ENCODE data around the gene BICD2. TPM values are rescaled to one million over a fixed set of nuclear protein-coding genes. Genes with fewer than 3 reads are reported as not detected.
A peak's percentile ranks its signal among the peaks of the same experiment; 100 is the strongest.

Gene BICD2
- total and polyA plus RNA-seq, 7 donors, result 21.6 to 44.4 (median 28.7) TPM

DNA sequence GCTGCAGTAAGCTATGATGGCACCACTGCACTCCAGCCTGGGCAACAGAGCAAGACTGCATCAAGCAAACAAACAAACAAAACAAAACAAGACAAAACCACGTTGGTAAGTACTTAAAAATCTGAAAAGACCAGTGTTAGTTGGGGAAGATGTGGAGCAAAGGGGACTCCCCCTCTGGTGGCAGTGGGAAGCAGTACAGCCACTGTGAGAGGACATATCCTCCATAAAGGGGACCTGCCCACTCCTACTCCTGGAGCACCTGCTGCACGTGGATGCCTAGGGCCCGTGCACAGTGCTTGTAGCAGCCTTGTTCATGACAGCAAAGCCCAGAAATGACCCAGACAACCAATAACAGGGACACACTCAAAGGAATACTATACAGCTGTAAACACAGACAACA, 77.7 kb downstream of the BICD2 start:
- no peak for ATAC-seq
- H3K36me3 ChIP-seq (ENCODE audit: insufficient read depth in 1 of 2, low read depth in 1 of 2), result no peaks in the 10 kb centered on the region

DNA sequence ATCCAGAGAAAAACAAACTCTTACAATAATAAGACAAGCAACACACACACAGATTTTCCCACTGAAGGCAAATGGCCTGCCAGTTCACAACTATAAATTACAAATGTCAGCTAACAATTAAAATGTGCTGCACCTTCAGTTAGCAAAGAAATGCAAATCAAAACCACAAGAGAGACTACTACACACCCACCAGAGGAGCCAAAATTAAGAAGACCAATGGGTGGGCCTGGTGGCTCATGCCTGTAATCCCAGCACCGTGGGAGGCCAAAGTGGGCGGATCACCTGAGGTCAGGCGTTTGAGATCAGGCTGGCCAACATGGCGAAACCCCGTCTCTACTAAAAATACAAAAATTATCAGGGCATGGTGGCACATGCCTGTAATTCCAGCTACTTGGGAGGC, 79.6 kb downstream of the BICD2 start:
- Histone ChIP-seq H3K9me3 (peaks cover 5% of the 10 kb centered on the region), H3K36me3 (ENCODE audit: insufficient read depth in 1 of 2, low read depth in 1 of 2) (no peaks in the 10 kb centered on the region), H3K27ac (no peak overlapping the region), H3K4me1 (no peaks in the 10 kb centered on the region), H3K4me3 (no peak overlapping the region), H3K27me3 (ENCODE audit: insufficient read depth in 3 of 3, low read length in 2 of 3) (no peaks in the 10 kb centered on the region)
- TF ChIP-seq, protein P1, sequence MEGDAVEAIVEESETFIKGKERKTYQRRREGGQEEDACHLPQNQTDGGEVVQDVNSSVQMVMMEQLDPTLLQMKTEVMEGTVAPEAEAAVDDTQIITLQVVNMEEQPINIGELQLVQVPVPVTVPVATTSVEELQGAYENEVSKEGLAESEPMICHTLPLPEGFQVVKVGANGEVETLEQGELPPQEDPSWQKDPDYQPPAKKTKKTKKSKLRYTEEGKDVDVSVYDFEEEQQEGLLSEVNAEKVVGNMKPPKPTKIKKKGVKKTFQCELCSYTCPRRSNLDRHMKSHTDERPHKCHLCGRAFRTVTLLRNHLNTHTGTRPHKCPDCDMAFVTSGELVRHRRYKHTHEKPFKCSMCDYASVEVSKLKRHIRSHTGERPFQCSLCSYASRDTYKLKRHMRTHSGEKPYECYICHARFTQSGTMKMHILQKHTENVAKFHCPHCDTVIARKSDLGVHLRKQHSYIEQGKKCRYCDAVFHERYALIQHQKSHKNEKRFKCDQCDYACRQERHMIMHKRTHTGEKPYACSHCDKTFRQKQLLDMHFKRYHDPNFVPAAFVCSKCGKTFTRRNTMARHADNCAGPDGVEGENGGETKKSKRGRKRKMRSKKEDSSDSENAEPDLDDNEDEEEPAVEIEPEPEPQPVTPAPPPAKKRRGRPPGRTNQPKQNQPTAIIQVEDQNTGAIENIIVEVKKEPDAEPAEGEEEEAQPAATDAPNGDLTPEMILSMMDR (IDR thresholded peaks at IDR 0.05), result no peak
- intact Hi-C loops (cut with DNase I), result no loop called here
- WGBS, 3 donors, result 77 to 79% (median 77%) methylated on average over 5 of the region's 5 CpGs
- DNase-seq (no peak), ATAC-seq (no peak)

More for the DNA sequence above, 77.7 kb downstream of the BICD2 start:
- TF ChIP-seq, protein P1 (IDR thresholded peaks at IDR 0.05), result no peak
- DNase-seq, result no peak
- no peak overlapping the region for H3K27ac ChIP-seq
- 57 to 67% (median 67%) methylated on average over 3 of the region's 3 CpGs for WGBS, 3 donors
- no peak overlapping the region for H3K4me3 ChIP-seq
- peaks cover 18% of the 10 kb centered on the region for H3K9me3 ChIP-seq
- H3K27me3 ChIP-seq (ENCODE audit: insufficient read depth in 3 of 3, low read length in 2 of 3), result no peaks in the 10 kb centered on the region
- intact Hi-C loops (cut with DNase I), result no loop called here
- H3K4me1 ChIP-seq, result no peaks in the 10 kb centered on the region

DNA sequence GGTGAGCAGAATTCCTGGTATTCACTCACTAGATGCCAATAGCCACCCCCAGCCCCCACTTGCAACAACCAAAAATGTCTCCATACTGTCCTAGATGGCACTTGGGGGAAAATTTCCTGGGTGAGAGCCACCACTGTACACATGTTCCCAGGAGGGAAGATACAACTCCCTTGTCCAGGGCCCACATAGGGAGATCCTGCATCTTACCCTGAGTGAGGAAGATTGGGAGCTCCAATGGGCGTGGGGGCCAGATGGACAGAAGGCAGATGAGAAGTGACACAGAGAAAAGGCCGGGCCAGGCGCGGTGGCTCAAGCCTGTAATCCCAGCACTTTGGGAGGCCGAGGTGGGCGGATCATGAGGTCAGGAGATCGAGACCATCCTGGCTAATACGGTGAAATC, 82.4 kb downstream of the BICD2 start:
- no peaks in the 10 kb centered on the region for H3K36me3 ChIP-seq (ENCODE audit: insufficient read depth in 1 of 2, low read depth in 1 of 2)
- TF ChIP-seq, protein P1 (IDR thresholded peaks at IDR 0.05), result no peak
- no peaks in the 10 kb centered on the region for H3K4me1 ChIP-seq
- WGBS, 3 donors, result 91 to 95% (median 95%) methylated on average over 8 of the region's 8 CpGs
- H3K4me3 ChIP-seq, result no peak overlapping the region
- H3K9me3 ChIP-seq, result no peaks in the 10 kb centered on the region
- intact Hi-C loops (cut with DNase I), result no loop called here
- no peaks in the 10 kb centered on the region for H3K27me3 ChIP-seq (ENCODE audit: insufficient read depth in 3 of 3, low read length in 2 of 3)
- H3K27ac ChIP-seq, result no peak overlapping the region
- DNase-seq, result no peak
- no peak for ATAC-seq

DNA sequence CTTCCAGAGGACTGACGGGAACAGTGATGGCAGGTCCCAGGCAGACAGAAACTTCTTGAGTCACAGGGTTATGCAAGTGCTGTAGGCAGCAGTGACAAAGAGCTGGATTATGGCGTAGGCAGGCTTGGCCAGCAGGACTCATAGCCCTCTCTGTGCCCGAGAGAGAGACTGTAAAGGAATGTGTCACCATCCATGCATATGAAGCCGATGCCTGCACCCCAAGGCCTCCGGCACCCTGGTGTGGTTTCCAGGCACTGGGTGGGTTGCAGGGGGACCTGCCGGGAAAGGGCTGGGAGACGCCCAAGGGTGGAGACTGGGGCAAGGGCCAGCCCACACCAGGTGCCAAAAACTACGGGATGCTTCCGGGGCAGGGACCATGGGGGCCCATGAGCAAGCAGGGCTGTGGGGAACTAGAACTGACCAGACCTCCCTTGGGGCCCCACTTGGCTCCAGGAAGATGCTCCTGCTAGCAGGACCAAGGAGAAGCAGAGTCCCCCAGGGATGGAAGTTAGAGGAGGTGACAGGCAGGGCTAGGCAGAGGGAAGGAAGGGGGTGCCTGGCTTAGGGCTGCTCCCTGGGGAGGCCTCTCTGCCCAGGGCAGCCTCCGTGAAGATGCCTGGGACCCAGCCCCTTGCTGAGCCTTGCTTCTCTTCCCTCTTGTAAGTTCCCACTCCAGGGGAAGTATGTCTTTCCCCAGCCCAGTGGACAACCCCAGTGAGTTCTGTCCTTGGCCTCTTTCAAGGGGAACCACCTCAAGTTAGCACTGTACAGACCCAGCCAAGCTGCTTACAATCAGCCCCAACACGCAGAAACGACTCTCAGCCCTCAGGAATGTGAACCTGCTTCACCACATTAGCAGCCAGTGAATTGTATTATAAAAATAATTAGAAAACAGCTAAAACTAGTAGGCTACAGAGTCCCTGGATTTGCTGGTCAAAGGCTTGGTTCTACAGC, 84.2 kb downstream of the BICD2 start:
- peak in 3 of 4 donors; percentile 25 to 55 (median 30) for ATAC-seq
- no peak overlapping the region for H3K27ac ChIP-seq
- no peaks in the 10 kb centered on the region for H3K9me3 ChIP-seq
- H3K4me1 ChIP-seq, result no peaks in the 10 kb centered on the region
- DNase-seq, result peak in 1 of 2 donors; percentile 27
- H3K27me3 ChIP-seq (ENCODE audit: insufficient read depth in 3 of 3, low read length in 2 of 3), result no peaks in the 10 kb centered on the region
- H3K4me3 ChIP-seq, result no peak overlapping the region
- TF ChIP-seq, protein P1 (IDR thresholded peaks at IDR 0.05), result no peak
- intact Hi-C loops (cut with DNase I), result no loop called here
- 58 to 71% (median 61%) methylated on average over 12 of the region's 12 CpGs for WGBS, 3 donors
- H3K36me3 ChIP-seq (ENCODE audit: insufficient read depth in 1 of 2, low read depth in 1 of 2), result no peaks in the 10 kb centered on the region

All from psoas muscle (tissue), 8 donors.